ENCODE results near the gene QSER1. TPM values are rescaled to one million over a fixed set of nuclear protein-coding genes. Genes with fewer than 3 reads are reported as not detected.

Gene QSER1
- total RNA-seq, 1 experiment from 2014 or later = 48.0 TPM

- CTCF ChIA-PET = no interaction called here
- no TSS peak for BruUV-seq (replicated peaks)
- H4K20me1 ChIP-seq (ENCODE audit: insufficient read depth) = no peaks in the 10 kb centered on the region
- no peaks in the 10 kb centered on the region for H3K27me3 ChIP-seq (ENCODE audit: insufficient read depth, low read length)
- ATAC-seq (no peak), DNase-seq (ENCODE audit: low read depth, low spot score) (no peak)
- intact Hi-C loops (cut with micrococcal nuclease) = no loop called here
- TF ChIP-seq CEBPB (IDR thresholded peaks at IDR 0.05; ENCODE audit: low read depth) (no peak), FOSL1 (IDR thresholded peaks at IDR 0.05; ENCODE audit: low read depth) (no peak), SP1 (IDR thresholded peaks at IDR 0.05; ENCODE audit: low read depth) (no peak), TCF7L2 (IDR thresholded peaks at IDR 0.05; ENCODE audit: borderline replicate concordance, extremely low read depth, insufficient read depth, insufficient read length) (no peak), RAD21 (IDR thresholded peaks at IDR 0.05; ENCODE audit: low read depth) (no peak), JUND (IDR thresholded peaks at IDR 0.05) (no peak), ZNF274 (IDR thresholded peaks at IDR 0.05; ENCODE audit: low read depth, low read length) (no peak), ELF1 (IDR thresholded peaks at IDR 0.05; ENCODE audit: borderline replicate concordance, low read depth) (no peak), POLR2AphosphoS5 (IDR thresholded peaks at IDR 0.05; ENCODE audit: low read depth, low read length) (no peak), POLR2A (IDR thresholded peaks at IDR 0.05; ENCODE audit: borderline replicate concordance, extremely low read depth, insufficient read depth, insufficient read length) (no peak)
- H3K4me2 ChIP-seq (ENCODE audit: low read length) = no peak overlapping the region
- no peaks in the 10 kb centered on the region for H3K4me1 ChIP-seq (ENCODE audit: control insufficient read depth in 1 of 2, insufficient read depth in 2 of 2, low read length in 2 of 2)
- 0 out of 2 replicates have a peak, but pooled peaks cover 3% of the 10 kb centered on the region for H3K79me2 ChIP-seq (ENCODE audit: insufficient read depth, low read length)
- no peaks in the 10 kb centered on the region for H3K36me3 ChIP-seq (ENCODE audit: control insufficient read depth in 1 of 2, insufficient read depth in 2 of 2, low read length in 2 of 2)
- H3K27ac ChIP-seq (ENCODE audit: low read depth, low read length) = no peak overlapping the region
- H3K9me3 ChIP-seq (ENCODE audit: control insufficient read depth in 1 of 2, insufficient read depth in 1 of 2, low read depth in 1 of 2, low read length in 2 of 2) = no peaks in the 10 kb centered on the region
- H3K9me2 ChIP-seq (ENCODE audit: insufficient read depth) = no peaks in the 10 kb centered on the region
- POLR2A ChIA-PET = interaction anchor here (0.7 to 1.1 kb wide), 3 partner anchors 9 to 13 kb away, joined by 3 to 4 read pairs (median 3); partner anchors contain the start of gene DEPDC7
- RAD21 ChIA-PET (ENCODE audit: low non-redundant PET in 1 of 2, low total read pairs in 2 of 2, uncharacterized antibody in 2 of 2, unreplicated experiment in 2 of 2) = no interaction called here
- H3K9ac ChIP-seq (ENCODE audit: low read length) = no peak overlapping the region
- H2AFZ ChIP-seq (ENCODE audit: low read depth, low read length, poor library complexity, severe bottlenecking) = no peak overlapping the region
- H3K4me3 ChIP-seq (replicated peaks in 1 of 2; ENCODE audit: low read depth in 1 of 2, low read length in 2 of 2) = no peak overlapping the region
Observed at GRCh38 chr11:33025339-33025722, 132.7 kb downstream of the QSER1 start.

GRCh38 chr11:33027233-33027632, 134.6 kb downstream of the QSER1 start:
- H3K36me3 ChIP-seq (ENCODE audit: control insufficient read depth in 1 of 2, insufficient read depth in 2 of 2, low read length in 2 of 2) = no peaks in the 10 kb centered on the region; a peak in 1 of 4 replicates
- H3K9ac ChIP-seq (ENCODE audit: low read length) = no peak overlapping the region
- no TSS peak for BruUV-seq (replicated peaks)
- ChIA-PET POLR2A (interaction anchor here (1.6 kb wide), 1 partner anchor 11 kb away, joined by 5 read pairs; the partner anchor contains the start of gene DEPDC7), RAD21 (ENCODE audit: low non-redundant PET in 1 of 2, low total read pairs in 2 of 2, uncharacterized antibody in 2 of 2, unreplicated experiment in 2 of 2) (no interaction called here), CTCF (no interaction called here)
- no peaks in the 10 kb centered on the region for H3K9me3 ChIP-seq (ENCODE audit: control insufficient read depth in 1 of 2, insufficient read depth in 1 of 2, low read depth in 1 of 2, low read length in 2 of 2)
- no peak overlapping the region for H3K4me3 ChIP-seq (replicated peaks in 1 of 2; ENCODE audit: low read depth in 1 of 2, low read length in 2 of 2)
- H4K20me1 ChIP-seq (ENCODE audit: insufficient read depth) = no peaks in the 10 kb centered on the region
- no peak for ATAC-seq
- H3K79me2 ChIP-seq (ENCODE audit: insufficient read depth, low read length) = no peaks in the 10 kb centered on the region
- TF ChIP-seq MAX (IDR thresholded peaks at IDR 0.05) = no peak
- no peak for TF ChIP-seq CEBPB (IDR thresholded peaks at IDR 0.05; ENCODE audit: low read depth)
- TF ChIP-seq SP1 (IDR thresholded peaks at IDR 0.05; ENCODE audit: low read depth) = no peak
- TF ChIP-seq FOSL1 (IDR thresholded peaks at IDR 0.05; ENCODE audit: low read depth) = no peak
- no peak for TF ChIP-seq POLR2A (IDR thresholded peaks at IDR 0.05; ENCODE audit: borderline replicate concordance, extremely low read depth, insufficient read depth, insufficient read length)
- no peak for TF ChIP-seq ZNF274 (IDR thresholded peaks at IDR 0.05; ENCODE audit: low read depth, low read length)
- no peak for TF ChIP-seq SIN3A (IDR thresholded peaks at IDR 0.05; ENCODE audit: low read depth)
- TF ChIP-seq EGR1 (IDR thresholded peaks at IDR 0.05; ENCODE audit: low read depth) = no peak
- TF ChIP-seq ATF3 (IDR thresholded peaks at IDR 0.05) = no peak
- no peak for TF ChIP-seq POLR2AphosphoS5 (IDR thresholded peaks at IDR 0.05; ENCODE audit: low read depth, low read length)
- TF ChIP-seq RAD21 (IDR thresholded peaks at IDR 0.05; ENCODE audit: low read depth) = no peak
- no peak overlapping the region for H3K4me2 ChIP-seq (ENCODE audit: low read length)
- H3K4me1 ChIP-seq (ENCODE audit: control insufficient read depth in 1 of 2, insufficient read depth in 2 of 2, low read length in 2 of 2) = no peaks in the 10 kb centered on the region
- H3K27ac ChIP-seq (ENCODE audit: low read depth, low read length) = no peak overlapping the region
- H3K27me3 ChIP-seq (ENCODE audit: insufficient read depth, low read length) = no peaks in the 10 kb centered on the region
- H2AFZ ChIP-seq (ENCODE audit: low read depth, low read length, poor library complexity, severe bottlenecking) = no peak overlapping the region
- no peaks in the 10 kb centered on the region for H3K9me2 ChIP-seq (ENCODE audit: insufficient read depth)
- no peak for DNase-seq (ENCODE audit: low read depth, low spot score)
- intact Hi-C loops (cut with micrococcal nuclease) = no loop called here
